HepG2 (cell line): ENCODE measurements around the gene FEM1B. TPM values are rescaled to one million over a fixed set of nuclear protein-coding genes. Genes with fewer than 3 reads are reported as not detected.

Experiments used
- IRF9 ChIP-seq: sonication (generic); formaldehyde crosslinking; IDR thresholded peaks from 2 replicates; pipeline ENCODE4 v1.8.0; 2022; ENCODE audit warnings: missing genetic modification reagents, mild to moderate bottlenecking, borderline replicate concordance
- PLSCR1 ChIP-seq: sonication (generic); formaldehyde crosslinking; IDR thresholded peaks from 2 replicates; pipeline ENCODE4 v1.5.0; 2020; ENCODE audit warnings: missing genetic modification reagents, mild to moderate bottlenecking, borderline replicate concordance
- POGZ ChIP-seq: sonication (generic); formaldehyde crosslinking; IDR thresholded peaks from 2 replicates; pipeline ENCODE4 v1.4.0; 2020; ENCODE audit warnings: mild to moderate bottlenecking, missing genetic modification reagents
- POLR2G ChIP-seq: fragments of 200-400 bp; formaldehyde crosslinking; IDR thresholded peaks from 2 replicates; pipeline ENCODE4 v1.6.1; 2018; ENCODE audit warnings: mild to moderate bottlenecking, low read depth, low read length, moderate library complexity
- RBFOX2 ChIP-seq: fragments of 200-400 bp; formaldehyde crosslinking; IDR thresholded peaks from 2 replicates; pipeline ENCODE4 v1.6.1; 2017; ENCODE audit warnings: low read depth, mild to moderate bottlenecking, low read length
- RERE ChIP-seq: IDR thresholded peaks from 2 replicates; pipeline ENCODE4 v1.6.1; 2016; ENCODE audit warnings: low read depth, missing genetic modification reagents, missing compliant biosample characterization
- THRA ChIP-seq: sonication (generic); formaldehyde crosslinking; IDR thresholded peaks from 2 replicates; pipeline ENCODE4 v1.4.0; 2020; ENCODE audit warnings: missing genetic modification reagents, borderline replicate concordance
- U2AF2 ChIP-seq: fragments of 200-400 bp; formaldehyde crosslinking; IDR thresholded peaks from 2 replicates; pipeline ENCODE4 v1.6.1; 2017; ENCODE audit warnings: low read depth, mild to moderate bottlenecking, low read length
- ZBTB37 ChIP-seq: sonication (generic); formaldehyde crosslinking; IDR thresholded peaks from 2 replicates; pipeline ENCODE4 v1.4.0; 2020; ENCODE audit warnings: mild to moderate bottlenecking, missing genetic modification reagents
- ZNF556 ChIP-seq: sonication (generic); formaldehyde crosslinking; IDR thresholded peaks from 2 replicates; pipeline ENCODE4 v1.4.0; 2020; ENCODE audit warnings: mild to moderate bottlenecking, missing genetic modification reagents, borderline replicate concordance
- ZNF615 ChIP-seq: sonication (generic); formaldehyde crosslinking; IDR thresholded peaks from 2 replicates; pipeline ENCODE4 v1.5.0; 2020; ENCODE audit warnings: mild to moderate bottlenecking, missing genetic modification reagents, borderline replicate concordance
- ZNF674 ChIP-seq: sonication (generic); formaldehyde crosslinking; IDR thresholded peaks from 2 replicates; pipeline ENCODE4 v1.5.0; 2020; ENCODE audit warnings: low read depth, mild to moderate bottlenecking, missing genetic modification reagents
- ZXDC ChIP-seq: sonication (generic); formaldehyde crosslinking; IDR thresholded peaks from 2 replicates; pipeline ENCODE4 v1.5.0; 2020; ENCODE audit warnings: mild to moderate bottlenecking, missing genetic modification reagents
- polyA plus RNA-seq, 8 experiments: library from polyadenylated mRNA; depleted of rRNA in 3 of 8; stranded (reverse) in 7 of 8; unstranded in 1 of 8; fragments of >200 nt; fragmentation: Illumina TruSeq in 4 of 8; extraction: Trizol in 4 of 8; gene quantifications; 2 replicates each; pipeline versions ENCODE4 v1.2.1 to v1.2.3, GENCODE V29; 2011 to 2016; ENCODE audit warnings: low read depth in 4 of 8, missing spikeins in 1 of 8, mixed read lengths in 1 of 8; ENCODE audit not compliant: insufficient read depth in 1 of 8
- total RNA-seq, 5 experiments: library from RNA; depleted of rRNA; stranded (reverse); fragments of >200 nt; fragmentation: Illumina TruSeq; extraction: Trizol; gene quantifications; 2 replicates each; pipeline ENCODE4 v1.2.3, GENCODE V29; 2016; ENCODE audit warnings: low read depth in 1 of 5

FEM1B gene
- total and polyA plus RNA-seq, 2 of the 13 experiments (the other 11 are each of a cell fraction or from before 2014, with no cell fraction given): 38.1 to 40.0 TPM

GRCh38 chr15:68277603-68278344, at the start of gene FEM1B (continued):
- 0 out of 2 replicates have a peak, but pooled peaks have one; percentile 67 for TF ChIP-seq ZBTB37 (CRISPR knock-in tag)
- peak; percentile 81; the same call in 1 of the 2 replicates for TF ChIP-seq IRF9 (CRISPR knock-in tag)
- TF ChIP-seq ZXDC (CRISPR knock-in tag): peak; percentile 34; the same call in 1 of the 2 replicates
- TF ChIP-seq ZNF615 (CRISPR knock-in tag): no peak
- TF ChIP-seq POLR2G: peak; percentile 91
- TF ChIP-seq ZNF674 (CRISPR knock-in tag): 0 out of 2 replicates have a peak, but pooled peaks have one; percentile 90
- peak; percentile 97 for TF ChIP-seq RBFOX2
- 0 out of 2 replicates have a peak, but pooled peaks have one; percentile 42 for TF ChIP-seq U2AF2
- TF ChIP-seq THRA (CRISPR knock-in tag): peak; percentile 71
- TF ChIP-seq RERE (CRISPR knock-in tag): no peak; the same call in none of the 2 replicates
- no peak for TF ChIP-seq PLSCR1 (CRISPR knock-in tag)
- TF ChIP-seq ZNF556 (CRISPR knock-in tag): peak; percentile 63; the same call in 1 of the 2 replicates
- TF ChIP-seq POGZ: peak; percentile 92
